ENCODE data around the gene SLX4.

The SLX4 gene

DNA sequence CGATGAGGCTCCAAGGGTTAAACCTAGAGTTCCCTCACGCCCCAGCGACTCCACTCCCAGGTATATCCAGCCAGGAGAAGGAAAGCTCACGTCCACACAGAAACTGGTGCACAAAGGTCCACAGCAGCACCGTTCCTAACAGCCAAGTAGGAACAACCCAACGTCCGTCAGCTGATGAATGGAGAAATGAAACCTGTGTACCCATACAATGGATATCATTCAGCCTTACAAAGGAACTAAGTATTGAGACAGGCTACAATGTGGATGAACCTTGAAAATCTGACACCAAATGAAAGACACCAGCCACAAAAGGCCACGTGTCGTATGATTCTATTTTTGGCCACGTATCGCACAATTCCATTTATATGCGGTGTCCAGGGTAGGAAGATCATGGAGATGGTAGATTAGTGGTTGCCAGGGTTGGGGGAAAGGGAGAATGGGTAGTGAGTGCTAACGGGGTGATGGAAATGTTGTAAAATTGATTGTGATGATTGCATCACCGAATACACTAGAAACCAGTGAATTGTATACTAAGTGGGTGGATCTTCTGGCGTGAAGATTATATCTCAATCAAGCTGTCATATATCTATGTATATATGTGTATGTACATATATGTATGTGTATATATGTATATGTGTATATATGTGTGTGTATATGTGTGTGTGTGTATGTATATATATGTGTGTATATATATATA lies 64.3 kb downstream of the SLX4 start:
- no peak for DNase-seq

DNA sequence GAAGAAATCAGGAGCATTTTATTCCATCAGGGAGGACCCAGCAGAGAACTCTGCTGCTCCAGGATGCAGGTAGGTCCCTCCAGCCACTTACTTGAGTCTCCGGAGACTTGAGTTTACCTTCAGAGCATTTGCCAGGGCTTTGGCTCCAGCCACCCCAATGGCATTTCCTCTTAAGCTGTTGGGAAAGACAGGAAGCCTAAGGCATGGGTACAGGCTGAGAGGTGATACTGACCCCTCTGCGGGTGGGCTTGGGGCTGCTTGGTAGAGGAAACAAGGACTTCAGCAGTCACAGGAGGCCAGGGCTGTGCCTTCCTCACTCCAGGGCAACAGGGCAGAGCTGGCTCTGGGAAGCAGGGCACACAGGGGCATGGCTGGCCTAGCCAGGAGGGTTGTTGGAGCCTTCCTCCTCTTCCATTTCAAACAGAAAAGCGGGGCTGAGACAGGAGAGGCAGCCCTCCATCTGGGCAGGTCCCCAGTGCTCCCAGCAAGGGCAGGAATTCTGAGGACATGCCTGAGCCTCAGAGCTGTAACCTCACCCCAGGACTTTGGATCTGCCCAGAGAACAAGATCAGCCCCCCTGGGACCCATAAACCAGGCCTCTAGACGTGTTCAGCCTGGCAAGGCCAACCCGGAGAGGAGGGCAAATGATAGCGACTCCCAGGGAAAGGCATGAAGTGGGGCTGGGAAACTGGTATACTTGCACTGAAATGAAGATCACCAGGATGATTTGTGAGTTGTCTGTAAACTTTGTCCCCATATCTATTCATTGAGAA lies 68.6 kb downstream of the SLX4 start:
- no peak for DNase-seq

DNA sequence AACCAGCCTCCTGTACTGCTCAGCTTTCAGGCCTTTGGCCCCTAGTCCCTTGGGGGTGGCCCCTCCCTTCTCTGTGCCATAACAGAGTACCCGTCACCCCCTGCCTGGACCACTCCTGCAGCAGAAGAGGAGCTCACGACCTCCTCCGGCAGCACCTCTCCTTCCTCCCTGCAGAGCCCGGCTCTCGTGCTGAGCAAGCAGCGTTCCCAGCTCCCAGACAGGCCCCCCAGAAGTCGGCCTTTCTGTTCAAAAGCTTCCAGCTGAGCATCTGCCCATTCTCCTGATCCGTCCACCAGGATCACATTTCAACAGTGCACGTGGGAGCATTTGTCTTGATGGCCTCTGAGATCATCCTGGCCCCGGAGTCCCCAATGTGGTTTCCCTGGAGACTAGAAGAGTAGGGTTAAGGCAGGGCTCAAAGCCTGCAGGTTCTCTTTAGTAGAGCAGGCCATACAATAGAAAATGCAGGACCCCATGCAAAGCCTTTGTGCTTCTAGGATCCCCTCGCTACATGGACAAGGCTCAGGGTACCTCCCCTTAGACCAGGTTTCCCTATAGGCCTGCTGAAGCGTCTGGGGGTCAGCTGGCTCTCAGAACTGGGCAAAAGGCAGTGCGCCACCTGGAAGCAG lies 69.8 kb downstream of the SLX4 start:
- DNase-seq, result no peak

DNA sequence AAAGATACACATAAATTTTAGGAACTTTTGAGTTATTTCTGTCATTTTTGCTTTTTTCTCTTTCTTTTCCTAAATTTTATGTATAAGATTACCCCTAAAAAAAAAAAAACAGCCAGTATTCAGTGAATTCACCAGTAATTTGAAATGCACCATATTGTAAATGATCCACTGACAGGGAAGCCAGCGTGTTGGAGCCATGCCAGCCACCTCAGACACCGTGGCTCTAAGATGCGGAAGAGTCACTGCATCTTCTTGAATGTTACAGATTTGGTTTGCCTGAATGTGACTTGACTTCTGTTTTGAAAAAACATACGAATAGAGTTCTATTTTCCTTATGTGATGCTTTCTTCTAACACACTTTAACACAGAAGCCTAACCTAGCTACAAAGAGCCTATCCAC lies 73.2 kb downstream of the SLX4 start:
- no peak for DNase-seq

DNA sequence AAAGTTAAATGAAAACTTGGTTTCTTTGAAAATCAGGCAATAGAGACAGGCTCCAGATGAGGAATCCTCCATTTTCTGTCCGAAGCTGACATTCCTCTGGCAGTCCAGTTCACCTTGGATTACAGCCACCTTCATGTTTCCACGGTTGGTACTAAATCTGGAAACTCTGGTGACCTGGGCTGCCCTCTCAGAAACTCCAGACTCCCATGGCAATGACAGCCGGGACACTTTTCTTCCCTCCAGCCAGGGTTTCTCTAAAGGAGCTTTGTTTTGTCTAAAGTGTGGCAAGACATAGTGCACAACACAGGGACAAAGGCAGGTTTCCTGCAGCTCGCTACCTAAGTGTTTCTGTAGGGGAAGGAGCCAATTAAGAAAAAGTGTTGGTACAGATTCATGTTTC lies 74.6 kb downstream of the SLX4 start:
- no peak for DNase-seq

DNA sequence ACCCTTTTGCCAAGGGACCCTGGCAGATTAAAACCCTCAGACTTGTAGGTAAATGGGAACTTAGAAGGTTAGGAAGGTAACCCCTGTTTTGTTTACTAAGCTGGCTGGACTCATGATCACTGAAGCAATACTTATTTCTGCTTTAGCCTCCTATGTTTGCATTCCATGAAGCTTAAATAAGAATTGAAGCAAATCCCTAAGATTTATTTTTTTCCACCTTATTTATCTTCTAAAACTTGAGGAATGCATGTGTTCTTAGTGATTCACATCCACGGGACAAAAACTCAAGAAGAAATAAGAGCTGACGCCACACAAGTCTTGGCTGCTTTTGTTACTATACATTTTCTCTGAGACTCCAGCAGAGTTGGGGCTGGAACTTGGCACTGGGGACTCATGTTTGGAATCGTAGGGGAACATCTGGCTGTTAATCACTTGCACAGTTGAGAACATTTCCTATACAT lies 75.1 kb downstream of the SLX4 start:
- DNase-seq, result no peak

DNA sequence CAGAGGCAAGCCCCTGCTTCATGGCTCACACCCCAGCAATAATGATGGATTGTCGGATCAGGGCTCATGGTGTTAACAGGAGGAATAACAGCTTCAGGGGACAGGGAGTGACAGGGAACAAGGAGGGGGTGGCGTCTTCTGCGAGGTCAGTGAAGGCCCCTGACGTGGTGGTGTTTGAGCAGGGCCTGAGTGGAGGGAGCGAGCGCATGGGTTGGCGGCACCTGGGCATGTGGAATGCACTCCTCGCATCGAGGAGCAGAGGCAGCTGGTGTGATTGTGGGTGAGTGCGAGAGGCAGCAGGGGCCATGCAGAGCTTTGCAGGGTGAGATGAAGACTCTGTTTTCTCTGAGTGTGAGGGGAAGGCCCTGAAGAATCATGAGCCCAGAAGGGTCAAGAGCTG lies 77.3 kb downstream of the SLX4 start:
- no peak for DNase-seq

DNA sequence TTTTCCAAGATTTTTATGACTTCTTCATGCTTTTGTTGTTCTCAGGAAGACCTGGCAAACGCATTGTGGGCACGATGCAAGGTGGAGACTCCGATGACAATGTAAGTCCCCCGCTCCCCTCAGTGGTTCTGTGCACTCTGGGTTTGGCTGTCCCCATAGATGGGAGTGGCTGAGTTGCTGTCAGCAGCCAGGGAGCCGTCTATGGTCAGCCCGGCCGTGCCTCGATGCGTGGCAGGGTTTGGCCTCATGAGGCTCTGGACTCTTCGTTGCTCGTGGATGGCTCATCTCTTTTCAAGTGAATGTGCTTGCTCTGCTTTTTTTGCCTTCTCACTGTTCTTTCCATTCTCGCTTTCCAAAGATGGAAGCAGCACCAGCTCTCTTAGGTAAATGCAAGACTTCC lies 78.7 kb downstream of the SLX4 start:
- DNase-seq, result no peak

Measured in stimulated activated CD4-positive, alpha-beta T cell treated with anti-CD3 and anti-CD28 coated beads, Interleukin-15, amount 100 ng/mL, for 24 hours (primary cell).